Stimulated activated CD4-positive, alpha-beta T cell treated with anti-CD3 and anti-CD28 coated beads, TNF-alpha, amount 100 ng/mL, for 48 hours (primary cell): Measurements from ENCODE around the gene CTSH.

Source experiments
- DNase-seq, 3 donors: peaks; one replicate each; pipeline ENCODE4 v3.0.0-alpha.2; 2020; ENCODE audit warnings: low read depth in 3 of 3

CTSH gene

GRCh38 chr15:78944669-78945407 is at the start of gene CTSH:
Gene CTSH, minus strand, starts transcription at chr15:78945046. Its CDS starts 65 bp downstream, at chr15:78944981.
- DNase-seq = peak; percentile 25 to 61 (median 32)

- no peak for DNase-seq
Measured at GRCh38 chr15:78993931-78994530, 49.2 kb upstream of the CTSH start.

- DNase-seq = no peak
Measured at GRCh38 chr15:78993257-78993930, 48.5 kb upstream of the CTSH start.

GRCh38 chr15:78992416-78993256 is 47.8 kb upstream of the CTSH start:
- no peak for DNase-seq

- DNase-seq = no peak
Measured at GRCh38 chr15:78991879-78992278, 47.0 kb upstream of the CTSH start.

- DNase-seq = no peak
Measured at GRCh38 chr15:78991476-78991875, 46.6 kb upstream of the CTSH start.

- no peak for DNase-seq
Measured at GRCh38 chr15:78990278-78990677, 45.4 kb upstream of the CTSH start.

- DNase-seq = no peak
Measured at GRCh38 chr15:78989701-78990240, 44.9 kb upstream of the CTSH start.

GRCh38 chr15:78988361-78988911 is 43.6 kb upstream of the CTSH start:
- DNase-seq = no peak

GRCh38 chr15:78987556-78988360 is 42.9 kb upstream of the CTSH start:
- DNase-seq = no peak

- no peak for DNase-seq
Measured at GRCh38 chr15:78985859-78986475, 41.1 kb upstream of the CTSH start.

GRCh38 chr15:78984041-78984440 is 39.2 kb upstream of the CTSH start:
- no peak for DNase-seq

GRCh38 chr15:78983146-78983918 is 38.5 kb upstream of the CTSH start:
- DNase-seq = no peak

- no peak for DNase-seq
Measured at GRCh38 chr15:78982736-78983135, 37.9 kb upstream of the CTSH start.

- DNase-seq = no peak
Measured at GRCh38 chr15:78981532-78982313, 36.9 kb upstream of the CTSH start.

GRCh38 chr15:78979456-78980320 is 34.8 kb upstream of the CTSH start:
- peak in 2 of 3 donors; percentile 7 to 21 for DNase-seq

GRCh38 chr15:78978601-78979179 is 33.8 kb upstream of the CTSH start:
- DNase-seq = no peak
